ENCODE data around the gene DAGLA. TPM values are rescaled to one million over a fixed set of nuclear protein-coding genes. Genes with fewer than 3 reads are reported as not detected.

DAGLA gene
- polyA plus RNA-seq, 1 experiment, result 2.5 TPM

GRCh38 chr11:61780581-61781162 is 100.5 kb downstream of the DAGLA start:
- Histone ChIP-seq H3K4me3 (ENCODE audit: low read depth, low read length) (no peak overlapping the region), H3K27me3 (ENCODE audit: control insufficient read depth, insufficient read depth, low read length) (no peaks in the 10 kb centered on the region), H3K36me3 (ENCODE audit: control insufficient read depth, insufficient read depth, low read length) (peaks cover 3% of the 10 kb centered on the region; the same call in 1 of the 2 replicates)
- no peak for TF ChIP-seq CTCF (IDR thresholded peaks at IDR 0.05; ENCODE audit: insufficient read depth, low read depth, low read length)
- no peak for DNase-seq (ENCODE audit: low read depth)
- POLR2A ChIA-PET, result no interaction called here
- CTCF ChIA-PET, result interaction anchor here (0.7 to 3.3 kb wide), 8 partner anchors 12 to 327 kb away, joined by 3 to 15 read pairs (median 4); partner anchors contain the start of gene FADS2

GRCh38 chr11:61781585-61781984 is 101.4 kb downstream of the DAGLA start:
- Histone ChIP-seq H3K27me3 (ENCODE audit: control insufficient read depth, insufficient read depth, low read length) (no peaks in the 10 kb centered on the region), H3K36me3 (ENCODE audit: control insufficient read depth, insufficient read depth, low read length) (peaks cover 6% of the 10 kb centered on the region; the same call in 1 of the 2 replicates), H3K4me3 (ENCODE audit: low read depth, low read length) (no peak overlapping the region)
- ChIA-PET POLR2A (no interaction called here), CTCF (interaction anchor here (1.2 to 3.3 kb wide), 4 partner anchors 15 to 332 kb away, joined by 3 to 15 read pairs (median 4); no protein-coding TSS in a partner anchor)
- no peak for TF ChIP-seq CTCF (IDR thresholded peaks at IDR 0.05; ENCODE audit: insufficient read depth, low read depth, low read length)
- no peak for DNase-seq (ENCODE audit: low read depth)

GRCh38 chr11:61782299-61782698 is 102.1 kb downstream of the DAGLA start:
- no peak for TF ChIP-seq CTCF (IDR thresholded peaks at IDR 0.05; ENCODE audit: insufficient read depth, low read depth, low read length)
- peaks cover 11% of the 10 kb centered on the region for H3K36me3 ChIP-seq (ENCODE audit: control insufficient read depth, insufficient read depth, low read length)
- ChIA-PET POLR2A (no interaction called here), CTCF (interaction anchor here (0.6 to 3.3 kb wide), 5 partner anchors 16 to 331 kb away, joined by 3 to 15 read pairs (median 3); no protein-coding TSS in a partner anchor)
- no peaks in the 10 kb centered on the region for H3K27me3 ChIP-seq (ENCODE audit: control insufficient read depth, insufficient read depth, low read length)
- DNase-seq (ENCODE audit: low read depth), result no peak
- H3K4me3 ChIP-seq (ENCODE audit: low read depth, low read length), result no peak overlapping the region

GRCh38 chr11:61782841-61783240 is 102.7 kb downstream of the DAGLA start:
- TF ChIP-seq CTCF (IDR thresholded peaks at IDR 0.05; ENCODE audit: insufficient read depth, low read depth, low read length), result no peak
- POLR2A ChIA-PET, result no interaction called here

GRCh38 chr11:61783717-61784505 is 103.7 kb downstream of the DAGLA start:
- POLR2A ChIA-PET, result no interaction called here
- no peak overlapping the region for H3K4me3 ChIP-seq (ENCODE audit: low read depth, low read length)
- DNase-seq (ENCODE audit: low read depth), result no peak
- peaks cover 22% of the 10 kb centered on the region for H3K36me3 ChIP-seq (ENCODE audit: control insufficient read depth, insufficient read depth, low read length)
- CTCF ChIA-PET, result interaction anchor here (1.2 to 1.8 kb wide), 3 partner anchors 8 to 36 kb away, joined by 6 to 8 read pairs (median 6); no protein-coding TSS in a partner anchor
- TF ChIP-seq CTCF (IDR thresholded peaks at IDR 0.05; ENCODE audit: insufficient read depth, low read depth, low read length), result no peak
- H3K27me3 ChIP-seq (ENCODE audit: control insufficient read depth, insufficient read depth, low read length), result no peaks in the 10 kb centered on the region

More at GRCh38 chr11:61782841-61783240, 102.7 kb downstream of the DAGLA start:
- Histone ChIP-seq H3K4me3 (ENCODE audit: low read depth, low read length) (no peak overlapping the region), H3K27me3 (ENCODE audit: control insufficient read depth, insufficient read depth, low read length) (no peaks in the 10 kb centered on the region), H3K36me3 (ENCODE audit: control insufficient read depth, insufficient read depth, low read length) (peaks cover 17% of the 10 kb centered on the region)
- CTCF ChIA-PET, result interaction anchor here (0.6 to 3.3 kb wide), 4 partner anchors 30 to 330 kb away, joined by 3 to 15 read pairs (median 4); no protein-coding TSS in a partner anchor
- no peak for DNase-seq (ENCODE audit: low read depth)

Measured in BJ (cell line).